ENCODE results near the gene GRIN3A. TPM values are rescaled to one million over a fixed set of nuclear protein-coding genes. Genes with fewer than 3 reads are reported as not detected.
"Not testable (repeated sequence)": the region's sequence is repeated elsewhere in the genome, so short reads cannot be mapped to it uniquely, and the experiment has no call there.

Gene GRIN3A
- total RNA-seq, 4 donors from 2014 or later = under 0.01 to 0.06 TPM; not detected in 2

GRCh38 chr9:101594796-101595195 is 143.7 kb downstream of the GRIN3A start, which contains the start of gene PPP3R2:
TSS of gene PPP3R2 (minus strand) at chr9:101594969. CDS start at chr9:101594921, 48 bp downstream.
- intact Hi-C loops (cut with DNase I) = no loop called here
- TF ChIP-seq CTCF (IDR thresholded peaks at IDR 0.05) = no peak
- no peak for TF ChIP-seq POLR2A (IDR thresholded peaks at IDR 0.05)
- DNase-seq = no peak

GRCh38 chr9:101593345-101593744 is 145.1 kb downstream of the GRIN3A start:
- no peaks in the 10 kb centered on the region for H3K36me3 ChIP-seq
- TF ChIP-seq POLR2A (IDR thresholded peaks at IDR 0.05) = no peak
- no peak for TF ChIP-seq CTCF (IDR thresholded peaks at IDR 0.05)
- 79% methylated on average over 2 of the region's 2 CpGs; no CpG with 5 or more reads in 1 of the 2 donors for WGBS, 2 donors

More at GRCh38 chr9:101594796-101595195, 143.7 kb downstream of the GRIN3A start, which contains the start of gene PPP3R2:
- Histone ChIP-seq H3K27ac (no peak within 1 kb of the TSS), H3K36me3 (no peaks in the 10 kb centered on the region), H3K4me1 (no peaks in the 10 kb centered on the region), H3K27me3 (peaks cover 0 to 3% (median 0%) of the 10 kb centered on the region in 4 donors), H3K4me3 (no peak within 1 kb of the TSS), H3K9me3 (no peaks in the 10 kb centered on the region)
- 81 to 84% methylated on average over 2 to 9 of the region's 19 CpGs for WGBS, 2 donors

GRCh38 chr9:101592788-101593187 is 145.7 kb downstream of the GRIN3A start:
- intact Hi-C loops (cut with DNase I) = no loop called here

More at GRCh38 chr9:101593345-101593744, 145.1 kb downstream of the GRIN3A start:
- intact Hi-C loops (cut with DNase I) = no loop called here
- Histone ChIP-seq H3K4me3 (no peak overlapping the region), H3K27ac (no peak overlapping the region), H3K4me1 (no peaks in the 10 kb centered on the region), H3K9me3 (no peaks in the 10 kb centered on the region), H3K27me3 (peaks cover 0 to 3% (median 0%) of the 10 kb centered on the region in 4 donors)
- no peak for DNase-seq

GRCh38 chr9:101591787-101592446 is 146.5 kb downstream of the GRIN3A start:
- no peak for DNase-seq
- Histone ChIP-seq H3K4me3 (no peak overlapping the region), H3K27ac (no peak overlapping the region), H3K27me3 (peaks cover 0 to 3% (median 0%) of the 10 kb centered on the region in 4 donors), H3K9me3 (no peaks in the 10 kb centered on the region), H3K36me3 (no peaks in the 10 kb centered on the region), H3K4me1 (no peaks in the 10 kb centered on the region)
- intact Hi-C loops (cut with DNase I) = no loop called here
- no peak for TF ChIP-seq POLR2A (IDR thresholded peaks at IDR 0.05)
- no peak for TF ChIP-seq CTCF (IDR thresholded peaks at IDR 0.05)

More at GRCh38 chr9:101592788-101593187, 145.7 kb downstream of the GRIN3A start:
- no peaks in the 10 kb centered on the region for H3K4me1 ChIP-seq
- H3K27ac ChIP-seq = no peak overlapping the region
- TF ChIP-seq POLR2A (IDR thresholded peaks at IDR 0.05) = no peak
- no peak for TF ChIP-seq CTCF (IDR thresholded peaks at IDR 0.05)
- no peak overlapping the region for H3K4me3 ChIP-seq
- no peaks in the 10 kb centered on the region for H3K36me3 ChIP-seq
- H3K27me3 ChIP-seq = peaks cover 0 to 3% (median 0%) of the 10 kb centered on the region in 4 donors
- no peak for DNase-seq
- H3K9me3 ChIP-seq = no peaks in the 10 kb centered on the region

- H3K4me3 ChIP-seq = no peak overlapping the region
- DNase-seq = no peak
- no peak for TF ChIP-seq POLR2A (IDR thresholded peaks at IDR 0.05)
- no peaks in the 10 kb centered on the region for H3K36me3 ChIP-seq
- H3K27me3 ChIP-seq = peaks cover 0 to 3% (median 0%) of the 10 kb centered on the region in 4 donors
- intact Hi-C loops (cut with DNase I) = no loop called here
- H3K4me1 ChIP-seq = no peaks in the 10 kb centered on the region
- H3K9me3 ChIP-seq = no peaks in the 10 kb centered on the region
- H3K27ac ChIP-seq = no peak overlapping the region
- 77 to 91% methylated on average over 3 of the region's 3 CpGs for WGBS, 2 donors
Measured at GRCh38 chr9:101590901-101591300, 147.5 kb downstream of the GRIN3A start.

- H3K27ac ChIP-seq; H3K4me1 ChIP-seq; H3K4me3 ChIP-seq; H3K36me3 ChIP-seq; DNase-seq; H3K9me3 ChIP-seq; H3K27me3 ChIP-seq; intact Hi-C loops (cut with DNase I): not testable (repeated sequence)
- WGBS, 2 donors = 77 to 78% methylated on average over 5 of the region's 6 CpGs
Measured at GRCh38 chr9:101590074-101590473, 148.4 kb downstream of the GRIN3A start.

Measured in esophagus squamous epithelium (tissue), 5 donors.